Vagina (tissue), 2 donors: Measurements from ENCODE around the gene GPRIN1. TPM values are rescaled to one million over a fixed set of nuclear protein-coding genes. Genes with fewer than 3 reads are reported as not detected.

Experiments used
- DNase-seq, 2 donors: peaks; one replicate each; pipeline ENCODE4 v3.0.0-alpha.2; 2017; ENCODE audit errors: extremely low spot score in 2 of 2
- H3K27ac ChIP-seq: fragments of 200-600 bp; sonication (generic); one replicate; pipeline ENCODE4 v1.5.1; 2019
- H3K27me3 ChIP-seq: fragments of 200-600 bp; sonication (generic); one replicate; pipeline ENCODE4 v1.5.1; 2019
- H3K36me3 ChIP-seq, 2 donors: fragments of 200-600 bp; sonication (generic); one replicate each; pipeline ENCODE4 v1.5.1; 2017 to 2019
- H3K4me1 ChIP-seq: fragments of 200-600 bp; sonication (generic); one replicate; pipeline ENCODE4 v1.5.1; 2019
- H3K4me3 ChIP-seq, 2 donors: fragments of 200-600 bp; sonication (generic); 1 replicate in 1 of 2; 2 replicates in 1 of 2; pipeline ENCODE4 v1.5.1; 2016 to 2019
- H3K9me3 ChIP-seq: fragments of 200-600 bp; sonication (generic); one replicate; pipeline ENCODE4 v1.5.1; 2019
- CTCF ChIP-seq, 3 experiments: fragments of 450-650 bp in 2 of 3; fragments of 200-600 bp in 1 of 3; sonication (generic) in 1 of 3; IDR thresholded peaks; one replicate each; pipeline ENCODE4 v1.5.1; 2017 to 2019; ENCODE audit warnings: antibody characterized with exemption in 3 of 3, mild to moderate bottlenecking in 2 of 3, moderate library complexity in 2 of 3
- POLR2A ChIP-seq, 2 donors: fragments of 450-650 bp; IDR thresholded peaks; one replicate each; pipeline ENCODE4 v1.6.1; 2017; ENCODE audit warnings: antibody characterized with exemption in 2 of 2, mild to moderate bottlenecking in 2 of 2, moderate library complexity in 2 of 2
- POLR2AphosphoS5 ChIP-seq, 2 donors: sonication (generic); formaldehyde crosslinking; IDR thresholded peaks; one replicate each; pipeline ENCODE4 v1.9.0; 2017; ENCODE audit warnings: antibody characterized with exemption in 2 of 2, mild to moderate bottlenecking in 2 of 2, low read depth in 1 of 2; ENCODE audit not compliant: insufficient read depth in 1 of 2
- intact Hi-C: fragments of 100-400 bp; cut with DNase I; formaldehyde crosslinking; loops from one replicate; pipeline ENCODE4 v1.15.1; 2023
- microRNA-seq: library from miRNA; unstranded; fragments of <30 nt; microRNA quantifications from one replicate; pipeline ENCODE4, GENCODE V29; 2017; ENCODE audit warnings: borderline number of aligned reads, borderline replicate concordance
- small RNA-seq: library from RNA; depleted of rRNA; stranded (forward); fragments of <200 nt; gene quantifications from one replicate; pipeline ENCODE3, GENCODE V24; 2016
- total RNA-seq: library from RNA; depleted of rRNA; stranded (reverse); fragments of >200 nt; gene quantifications from one replicate; pipeline ENCODE4 v1.2.3, GENCODE V29; 2016

Gene GPRIN1
- total RNA-seq, 1 donor from 2014 or later = 0.49 TPM

- Histone ChIP-seq H3K27ac (no peak overlapping the region), H3K4me1 (no peaks in the 10 kb centered on the region), H3K9me3 (no peaks in the 10 kb centered on the region), H3K4me3 (no peak overlapping the region), H3K27me3 (no peaks in the 10 kb centered on the region), H3K36me3 (no peaks in the 10 kb centered on the region)
- TF ChIP-seq POLR2A (IDR thresholded peaks at IDR 0.05) = no peak
- TF ChIP-seq POLR2AphosphoS5 (IDR thresholded peaks at IDR 0.05; ENCODE audit: insufficient read depth in 1 of 2, low read depth in 1 of 2) = no peak
- no peak for TF ChIP-seq CTCF (IDR thresholded peaks at IDR 0.05)
- no peak for DNase-seq
- intact Hi-C loops = no loop called here
Measured at GRCh38 chr5:176550275-176550831, 59.6 kb downstream of the GPRIN1 start.

- Histone ChIP-seq H3K9me3 (no peaks in the 10 kb centered on the region), H3K4me1 (no peaks in the 10 kb centered on the region), H3K36me3 (no peaks in the 10 kb centered on the region), H3K27me3 (no peaks in the 10 kb centered on the region), H3K27ac (no peak overlapping the region), H3K4me3 (no peak overlapping the region)
- intact Hi-C loops = no loop called here
- no peak for DNase-seq
- no peak for TF ChIP-seq CTCF (IDR thresholded peaks at IDR 0.05)
- TF ChIP-seq POLR2A (IDR thresholded peaks at IDR 0.05) = no peak
- no peak for TF ChIP-seq POLR2AphosphoS5 (IDR thresholded peaks at IDR 0.05; ENCODE audit: insufficient read depth in 1 of 2, low read depth in 1 of 2)
Measured at GRCh38 chr5:176549871-176550270, 60.1 kb downstream of the GPRIN1 start.

- DNase-seq = no peak
- intact Hi-C loops = no loop called here
- Histone ChIP-seq H3K4me1 (peaks cover 2% of the 10 kb centered on the region), H3K9me3 (no peaks in the 10 kb centered on the region), H3K36me3 (no peaks in the 10 kb centered on the region), H3K4me3 (no peak within 1 kb of the TSS), H3K27ac (no peak within 1 kb of the TSS), H3K27me3 (no peaks in the 10 kb centered on the region)
- TF ChIP-seq CTCF (IDR thresholded peaks at IDR 0.05) = no peak
- TF ChIP-seq POLR2AphosphoS5 (IDR thresholded peaks at IDR 0.05; ENCODE audit: insufficient read depth in 1 of 2, low read depth in 1 of 2) = no peak
- TF ChIP-seq POLR2A (IDR thresholded peaks at IDR 0.05) = no peak
Measured at GRCh38 chr5:176548967-176549444, 61.0 kb downstream of the GPRIN1 start, which contains the start of gene CDHR2. CDHR2 (plus strand) TSS chr5:176549342; CDS start chr5:176565353, 16,011 bp downstream.

GRCh38 chr5:176547802-176548201 lies 62.2 kb downstream of the GPRIN1 start:
- H3K9me3 ChIP-seq = no peaks in the 10 kb centered on the region
- no peak for DNase-seq

More at GRCh38 chr5:176547802-176548201, 62.2 kb downstream of the GPRIN1 start:
- no peak overlapping the region for H3K27ac ChIP-seq
- peaks cover 6% of the 10 kb centered on the region for H3K4me1 ChIP-seq
- no peaks in the 10 kb centered on the region for H3K36me3 ChIP-seq
- TF ChIP-seq POLR2AphosphoS5 (IDR thresholded peaks at IDR 0.05; ENCODE audit: insufficient read depth in 1 of 2, low read depth in 1 of 2) = no peak
- no peak for TF ChIP-seq CTCF (IDR thresholded peaks at IDR 0.05)
- TF ChIP-seq POLR2A (IDR thresholded peaks at IDR 0.05) = no peak
- no peaks in the 10 kb centered on the region for H3K27me3 ChIP-seq
- intact Hi-C loops = no loop called here
- H3K4me3 ChIP-seq = no peak overlapping the region

Small RNA genes within 50 kb of the gene (microRNA-seq; reads per million reads assigned to microRNA genes)
- gene MIR4281 = not detected

Small RNA genes within 50 kb of the gene (small RNA-seq; reads per million reads assigned to genes)
- not detected for gene MIR4281
- gene RF00019 = not detected
- gene RN7SL684P = not detected

Other genes with a start within 250 kb of the GPRIN1 start
- 99.4 TPM for gene KIAA1191, start 248.4 kb downstream of the GPRIN1 start, total RNA-seq
- gene ARL10, start 244.7 kb downstream of the GPRIN1 start, total RNA-seq = 9.8 TPM
- gene NOP16, start 221.6 kb downstream of the GPRIN1 start, total RNA-seq = 48.6 TPM
- 124 TPM for gene HIGD2A, start 221.4 kb downstream of the GPRIN1 start, total RNA-seq
- 254 TPM for gene CLTB, start 193.6 kb downstream of the GPRIN1 start, total RNA-seq
- gene FAF2, start 161.8 kb downstream of the GPRIN1 start, total RNA-seq = 25.3 TPM
- gene RNF44, start 72.8 kb downstream of the GPRIN1 start, total RNA-seq = 24.6 TPM
- gene CDHR2, start 60.8 kb downstream of the GPRIN1 start, total RNA-seq = not detected
- gene SNCB, start 20.4 kb upstream of the GPRIN1 start, total RNA-seq = not detected
- not detected for gene EIF4E1B, start 20.5 kb upstream of the GPRIN1 start, total RNA-seq
- 16.9 TPM for gene TSPAN17, start 37.3 kb upstream of the GPRIN1 start, total RNA-seq
- gene UNC5A, start 200.4 kb upstream of the GPRIN1 start, total RNA-seq = not detected